Measurements from ENCODE around the gene TLE6.

GRCh38 chr19:2964874-2965273 lies 12.5 kb upstream of the TLE6 start:
- no peak for TF ChIP-seq ZBTB10 (CRISPR knock-in tag; IDR thresholded peaks at IDR 0.05; ENCODE audit: borderline replicate concordance)
- no peak for TF ChIP-seq CREB1 (IDR thresholded peaks at IDR 0.05)
- no peak for TF ChIP-seq CREB1 (CRISPR knock-in tag; IDR thresholded peaks at IDR 0.05)
- TF ChIP-seq TBL1XR1 (IDR thresholded peaks at IDR 0.05; ENCODE audit: borderline replicate concordance, low read length, partially characterized antibody): no peak
- TF ChIP-seq SIN3A (IDR thresholded peaks at IDR 0.05; ENCODE audit: borderline replicate concordance, low read depth, low read length): no peak
- no peak for TF ChIP-seq PRPF4 (IDR thresholded peaks at IDR 0.05; ENCODE audit: low read depth, low read length, poor library complexity, severe bottlenecking)
- TF ChIP-seq E2F5 (CRISPR knock-in tag; conservative IDR thresholded peaks at IDR 0.05): no peak
- no peak for TF ChIP-seq ZNF331 (CRISPR knock-in tag; IDR thresholded peaks at IDR 0.05)
- no peak for TF ChIP-seq HHEX (CRISPR knock-in tag; IDR thresholded peaks at IDR 0.05)

Measured in HepG2 (cell line).